Testis (tissue), 2 donors: ENCODE measurements around the gene TBX1.

Experiments
- POLR2A ChIP-seq: fragments of 450-650 bp; IDR thresholded peaks from one replicate; pipeline ENCODE4 v1.6.1; 2017; ENCODE audit warnings: antibody characterized with exemption, mild to moderate bottlenecking, moderate library complexity
- TF ChIP-seq, protein P1 (sequence below), 3 experiments: fragments of 450-650 bp in 2 of 3; fragments of 200-600 bp in 1 of 3; sonication (generic) in 1 of 3; IDR thresholded peaks; one replicate each; pipeline ENCODE4 v1.5.1; 2016 to 2019; ENCODE audit warnings: antibody characterized with exemption in 3 of 3, mild to moderate bottlenecking in 2 of 3, moderate library complexity in 1 of 3

DNA sequence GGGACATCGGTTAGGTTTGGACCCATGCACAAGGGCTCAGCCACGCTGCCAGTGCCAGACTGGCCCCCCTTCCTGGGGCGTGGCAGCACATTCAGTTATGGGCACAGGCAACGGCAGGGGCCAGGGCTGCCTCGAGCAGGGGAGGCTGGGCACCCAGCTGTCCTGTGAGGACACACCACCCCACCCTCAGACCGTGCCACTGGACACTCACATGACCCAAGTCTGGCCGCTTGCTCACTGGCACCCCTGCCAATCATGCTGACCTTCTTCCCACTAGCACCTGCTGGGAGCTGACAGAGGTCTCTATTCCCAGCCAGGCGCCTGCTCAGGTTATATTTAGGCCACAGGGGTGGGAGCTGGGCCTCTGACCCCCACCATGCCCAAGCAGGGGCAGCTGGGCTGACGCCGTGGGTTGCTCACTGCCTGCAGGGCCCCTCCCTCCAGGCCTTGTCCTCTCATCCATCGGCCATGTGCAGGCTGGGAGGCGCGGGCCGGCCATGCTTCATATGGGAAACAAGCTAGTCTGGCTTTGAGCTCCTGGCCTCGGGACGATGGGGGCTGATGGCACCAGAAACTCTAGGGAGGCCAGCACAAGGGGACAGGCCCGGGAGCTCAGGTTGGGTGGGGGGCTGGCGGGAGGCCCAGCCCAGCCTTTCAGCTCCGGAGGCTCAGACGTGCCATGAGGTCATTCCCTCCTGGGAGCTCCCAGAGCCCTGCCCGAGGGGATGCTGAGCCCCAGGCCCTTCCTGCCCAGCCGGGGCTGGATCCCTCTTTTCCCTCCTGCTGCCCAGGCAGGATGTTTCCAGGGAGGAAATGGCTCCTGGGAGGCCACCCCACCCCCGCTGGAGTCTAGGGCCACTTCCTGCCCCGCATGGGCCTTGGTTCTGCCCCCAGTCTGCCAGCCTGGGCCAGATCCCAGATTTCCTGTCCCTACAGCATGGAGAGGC is 15.2 kb upstream of the TBX1 start:
- TF ChIP-seq, protein P1, sequence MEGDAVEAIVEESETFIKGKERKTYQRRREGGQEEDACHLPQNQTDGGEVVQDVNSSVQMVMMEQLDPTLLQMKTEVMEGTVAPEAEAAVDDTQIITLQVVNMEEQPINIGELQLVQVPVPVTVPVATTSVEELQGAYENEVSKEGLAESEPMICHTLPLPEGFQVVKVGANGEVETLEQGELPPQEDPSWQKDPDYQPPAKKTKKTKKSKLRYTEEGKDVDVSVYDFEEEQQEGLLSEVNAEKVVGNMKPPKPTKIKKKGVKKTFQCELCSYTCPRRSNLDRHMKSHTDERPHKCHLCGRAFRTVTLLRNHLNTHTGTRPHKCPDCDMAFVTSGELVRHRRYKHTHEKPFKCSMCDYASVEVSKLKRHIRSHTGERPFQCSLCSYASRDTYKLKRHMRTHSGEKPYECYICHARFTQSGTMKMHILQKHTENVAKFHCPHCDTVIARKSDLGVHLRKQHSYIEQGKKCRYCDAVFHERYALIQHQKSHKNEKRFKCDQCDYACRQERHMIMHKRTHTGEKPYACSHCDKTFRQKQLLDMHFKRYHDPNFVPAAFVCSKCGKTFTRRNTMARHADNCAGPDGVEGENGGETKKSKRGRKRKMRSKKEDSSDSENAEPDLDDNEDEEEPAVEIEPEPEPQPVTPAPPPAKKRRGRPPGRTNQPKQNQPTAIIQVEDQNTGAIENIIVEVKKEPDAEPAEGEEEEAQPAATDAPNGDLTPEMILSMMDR (IDR thresholded peaks at IDR 0.05), result no peak
- no peak for TF ChIP-seq POLR2A
